ENCODE results near the gene TPM4. TPM values are rescaled to one million over a fixed set of nuclear protein-coding genes. Genes with fewer than 3 reads are reported as not detected.

The TPM4 gene
- total and polyA plus RNA-seq, 2 experiments from 2014 or later, result 223 to 288 TPM

- no peak overlapping the region for H3K27ac Mint-ChIP-seq
- H3K9me3 Mint-ChIP-seq, result peaks cover 87% of the 10 kb centered on the region
- Histone ChIP-seq H3K27ac (ENCODE audit: low read depth) (no peak overlapping the region), H3K79me2 (replicated peaks; ENCODE audit: insufficient read depth) (no peaks in the 10 kb centered on the region), H3K27me3 (ENCODE audit: insufficient read depth) (no peaks in the 10 kb centered on the region), H4K20me1 (replicated peaks; ENCODE audit: insufficient read depth) (no peaks in the 10 kb centered on the region), H3K9me2 (ENCODE audit: insufficient read depth) (no peaks in the 10 kb centered on the region), H3K4me1 (ENCODE audit: insufficient read depth) (no peaks in the 10 kb centered on the region), H3K36me3 (ENCODE audit: insufficient read depth) (no peaks in the 10 kb centered on the region), H3K4me2 (no peak overlapping the region), H3F3A (replicated peaks; ENCODE audit: low read depth) (no peaks in the 10 kb centered on the region), H3K4me3 (no peak overlapping the region), H2AFZ (no peak overlapping the region)
- peaks cover 22% of the 10 kb centered on the region for H3K36me3 Mint-ChIP-seq (ENCODE audit: low read depth)
- no peak for DNase-seq (ENCODE audit: low spot score)
- no peaks in the 10 kb centered on the region for H3K4me1 Mint-ChIP-seq
- peaks cover 17% of the 10 kb centered on the region for H3K27me3 Mint-ChIP-seq (ENCODE audit: insufficient read depth, low read depth, poor library complexity)
- no peak for ATAC-seq
- TF ChIP-seq NANOG (IDR thresholded peaks at IDR 0.05; ENCODE audit: borderline replicate concordance) (no peak), ZNF462 (CRISPR knock-in tag; IDR thresholded peaks at IDR 0.05) (no peak), EZH2 (IDR thresholded peaks at IDR 0.05; ENCODE audit: low read depth, unreplicated experiment) (no peak), POLR2AphosphoS5 (IDR thresholded peaks at IDR 0.05; ENCODE audit: low read depth) (no peak), CTCF (conservative IDR thresholded peaks at IDR 0.05; ENCODE audit: low read depth in 2 of 2) (no peak), ETS1 (IDR thresholded peaks at IDR 0.05) (no peak), STAT1 (IDR thresholded peaks at IDR 0.05; ENCODE audit: unreplicated experiment) (no peak), CREB1 (CRISPR knock-in tag; IDR thresholded peaks at IDR 0.05; ENCODE audit: low read depth) (no peak), ZNF331 (CRISPR knock-in tag; IDR thresholded peaks at IDR 0.05; ENCODE audit: low read depth) (no peak), JUNB (IDR thresholded peaks at IDR 0.05; ENCODE audit: unreplicated experiment) (no peak), EZH2phosphoT487 (IDR thresholded peaks at IDR 0.05; ENCODE audit: unreplicated experiment) (no peak), REST (IDR thresholded peaks at IDR 0.05; ENCODE audit: unreplicated experiment) (no peak), ZNF114 (CRISPR knock-in tag; IDR thresholded peaks at IDR 0.05) (no peak)
- no peak overlapping the region for H3K4me3 Mint-ChIP-seq
Measured at GRCh38 chr19:16032509-16033135, 43.7 kb upstream of the TPM4 start.
